Occipital lobe (tissue), 2 donors: ENCODE results near the gene EXOC2. TPM values are rescaled to one million over a fixed set of nuclear protein-coding genes. Genes with fewer than 3 reads are reported as not detected.
"Not testable (repeated sequence)": the region's sequence is repeated elsewhere in the genome, so short reads cannot be mapped to it uniquely, and the experiment has no call there.

Experiments
- DNase-seq: peaks from one replicate; lab custom pipeline; 2025; lab: John Stamatoyannopoulos, UW
- total RNA-seq: library from RNA; depleted of rRNA; stranded (reverse); fragments of >200 nt; gene quantifications from one replicate; pipeline ENCODE4 v1.2.3, GENCODE V29; 2014

EXOC2 gene
- total RNA-seq, 1 donor from 2014 or later: 63.8 TPM

DNA sequence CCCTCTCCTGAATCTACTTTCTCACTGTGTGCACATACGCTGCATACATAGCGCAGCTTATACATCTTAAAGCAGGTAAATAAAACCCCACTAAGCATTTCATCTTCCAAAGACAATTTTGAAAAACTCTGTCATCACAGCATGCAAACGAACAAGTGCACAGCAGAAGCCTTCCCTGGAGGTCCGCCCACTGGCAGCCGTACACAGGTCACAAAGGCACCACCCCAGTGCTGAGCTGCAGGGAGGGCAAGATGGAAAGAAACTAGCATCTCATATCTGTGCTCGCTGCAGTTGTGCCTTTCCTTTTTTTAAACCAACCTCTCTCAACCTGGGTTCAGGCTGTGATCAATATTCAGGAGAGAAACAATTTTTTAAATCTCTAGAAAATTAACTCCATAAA lies 109.3 kb downstream of the EXOC2 start:
- no peak for DNase-seq

DNA sequence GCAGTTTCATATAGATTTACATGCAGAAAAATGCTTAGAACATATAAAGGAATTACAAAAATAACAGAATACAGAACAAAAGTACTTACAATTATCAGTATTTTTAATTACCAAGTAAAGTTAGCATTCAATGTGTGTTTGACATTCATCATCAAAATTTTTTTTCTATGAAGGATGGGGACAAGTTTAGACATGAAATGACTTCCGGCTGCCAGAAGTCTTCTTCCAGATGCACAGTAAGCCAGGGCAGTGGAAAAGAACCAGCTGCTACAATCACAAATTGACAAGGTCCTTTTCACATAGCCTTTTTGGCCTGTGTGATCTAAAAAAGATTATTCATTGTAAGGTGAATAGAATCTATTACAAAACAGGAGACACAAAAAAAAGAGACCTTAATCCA lies 109.8 kb downstream of the EXOC2 start:
- no peak for DNase-seq

DNA sequence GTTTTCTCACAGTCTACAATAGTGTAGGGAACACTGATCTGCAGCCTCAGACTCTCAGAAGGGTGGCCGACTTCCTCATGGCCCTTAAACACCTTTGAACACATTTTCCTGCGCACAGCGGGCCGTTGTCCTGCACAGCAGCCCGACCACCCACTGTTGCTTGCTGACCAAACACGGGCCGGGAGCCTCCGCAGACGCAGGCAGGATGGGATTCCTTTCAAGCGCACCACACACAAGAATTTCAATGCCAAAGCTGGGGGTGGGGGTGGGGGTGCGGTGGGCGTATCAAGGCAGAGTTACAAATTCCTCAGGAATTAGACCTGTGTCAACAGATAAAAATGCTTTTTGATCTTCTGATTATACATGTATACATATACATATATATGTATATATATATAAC lies 110.6 kb downstream of the EXOC2 start:
- DNase-seq: no peak

DNA sequence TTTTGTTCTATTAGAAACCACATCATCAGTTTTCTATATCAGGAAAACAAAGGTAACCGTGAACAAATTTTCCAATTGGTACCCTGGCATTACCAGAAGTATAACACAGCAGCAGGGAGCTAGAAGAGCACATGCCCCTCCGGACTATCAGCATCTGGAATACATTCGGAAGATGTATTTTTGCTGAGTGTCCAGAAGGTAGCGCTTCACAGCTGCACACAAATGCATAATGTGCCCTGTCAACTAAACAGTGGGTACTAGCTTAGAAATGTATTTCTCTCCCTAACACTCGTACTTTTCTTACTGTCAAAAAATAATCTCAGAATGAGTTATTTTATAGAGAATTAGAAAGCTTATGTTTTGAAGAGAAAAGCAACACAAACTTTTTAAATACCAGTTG lies 113.6 kb downstream of the EXOC2 start:
- no peak for DNase-seq

DNA sequence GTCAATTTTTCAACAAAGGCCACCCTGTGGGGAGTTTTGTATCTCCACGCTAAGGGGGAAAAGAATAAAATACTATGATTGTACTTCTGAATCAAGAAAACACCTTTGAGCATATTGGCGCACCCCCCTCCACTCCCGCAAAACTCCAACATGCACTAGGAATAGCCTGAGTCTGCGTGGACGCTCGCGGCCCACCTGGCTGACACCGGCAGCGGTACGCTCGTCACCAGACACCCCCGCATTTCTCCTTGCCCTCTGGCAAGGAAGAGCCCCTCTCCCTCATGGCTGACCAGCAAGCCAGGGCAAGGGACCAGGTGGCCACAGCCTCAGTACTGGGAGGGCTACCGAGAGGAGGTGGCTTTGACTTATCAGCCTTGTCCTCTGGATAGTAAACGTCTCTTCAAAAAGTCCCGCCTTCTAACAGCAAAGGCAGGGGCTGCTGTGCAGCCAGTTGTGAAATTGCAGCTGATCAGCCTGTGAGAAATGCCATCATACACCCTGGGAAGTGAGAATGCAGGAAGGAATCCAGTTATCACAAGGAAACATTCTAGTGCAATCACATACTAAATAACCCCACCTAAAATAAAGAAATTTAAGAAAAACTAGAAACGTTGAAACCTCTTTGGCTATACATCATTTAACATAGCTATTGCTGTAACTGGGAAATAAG lies 120.2 kb downstream of the EXOC2 start:
- DNase-seq: no peak

DNA sequence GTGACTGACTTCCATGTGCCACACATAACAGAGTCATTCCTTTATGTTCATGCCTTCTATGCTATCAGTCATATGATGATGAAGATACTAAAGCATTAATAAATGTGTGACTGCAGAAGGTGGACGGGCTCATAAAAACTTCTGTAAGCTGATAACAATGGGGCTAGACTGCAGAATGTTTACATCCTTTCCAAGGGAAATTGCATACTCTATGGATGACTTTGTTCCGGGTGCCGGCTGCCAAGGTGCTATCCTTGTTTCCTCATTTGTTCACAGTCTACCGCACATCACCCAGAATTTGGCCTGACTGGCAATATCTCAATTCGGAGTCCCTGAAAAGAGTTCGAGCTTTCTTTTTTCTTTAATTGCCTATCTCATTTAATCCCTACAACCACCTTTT lies 121.0 kb downstream of the EXOC2 start:
- DNase-seq: no peak

DNA sequence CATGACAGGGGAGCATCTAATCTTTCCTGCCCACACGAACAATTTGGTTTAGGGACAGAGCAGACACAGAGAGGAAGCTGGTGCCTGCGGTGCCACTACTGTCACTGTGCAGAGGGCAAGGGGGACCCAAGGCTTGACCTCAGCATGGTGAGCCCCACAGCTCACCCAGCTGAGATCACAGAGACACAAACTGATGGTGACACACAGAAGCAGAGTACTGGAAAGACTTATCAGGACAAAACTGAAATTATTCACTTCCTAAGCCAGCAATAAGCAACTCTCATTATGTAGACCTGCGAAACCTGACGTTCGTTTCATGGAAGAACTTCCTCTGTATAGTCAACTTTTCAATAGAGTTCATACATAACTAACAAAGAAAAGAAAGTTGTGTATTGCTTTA lies 122.1 kb downstream of the EXOC2 start:
- no peak for DNase-seq

DNA sequence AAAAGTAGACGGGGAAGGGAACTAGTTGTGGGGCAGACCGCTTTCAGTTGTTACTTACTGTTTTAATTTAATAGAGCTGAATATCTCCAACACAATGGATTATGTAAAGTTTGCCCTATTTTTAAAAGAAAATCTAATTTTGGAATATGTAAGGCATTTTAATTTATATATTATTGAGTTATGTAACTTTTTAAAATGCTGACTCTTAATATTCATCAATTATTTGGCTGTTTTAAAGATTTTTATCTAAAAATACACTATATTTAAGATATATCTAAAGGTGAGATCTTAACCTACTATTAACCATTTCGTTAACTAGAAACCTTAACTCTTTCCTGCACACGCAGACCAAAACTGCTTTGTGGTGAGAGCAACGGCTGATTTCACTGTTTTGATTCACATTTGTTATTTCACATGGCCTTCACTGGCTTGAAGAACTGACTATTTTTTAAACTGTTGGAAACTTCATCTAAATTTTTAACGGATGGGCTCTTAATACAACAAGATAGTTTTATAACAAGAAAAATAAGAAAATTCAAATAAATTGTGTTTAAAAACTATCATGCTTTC lies 123.9 kb downstream of the EXOC2 start:
- no peak for DNase-seq

DNA sequence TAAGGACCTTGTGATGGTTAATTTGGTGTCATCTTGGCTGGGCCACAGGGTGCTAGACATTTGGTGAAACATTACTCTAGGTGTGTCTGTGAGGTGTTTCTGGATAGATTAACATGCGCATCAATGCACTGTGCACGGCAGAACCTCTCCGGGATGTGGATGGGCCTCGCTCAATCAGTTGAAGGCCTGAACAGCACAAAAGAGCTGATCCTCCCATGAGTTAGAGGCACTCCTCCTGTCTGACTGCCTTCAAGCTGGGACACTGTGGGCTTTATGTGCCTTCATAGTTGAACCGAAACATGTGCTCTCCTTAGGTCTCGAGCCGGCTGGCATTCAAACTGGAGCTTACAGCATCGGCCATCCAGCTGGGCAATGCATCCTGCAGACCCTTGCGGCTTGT lies 124.9 kb downstream of the EXOC2 start:
- DNase-seq: no peak

DNA sequence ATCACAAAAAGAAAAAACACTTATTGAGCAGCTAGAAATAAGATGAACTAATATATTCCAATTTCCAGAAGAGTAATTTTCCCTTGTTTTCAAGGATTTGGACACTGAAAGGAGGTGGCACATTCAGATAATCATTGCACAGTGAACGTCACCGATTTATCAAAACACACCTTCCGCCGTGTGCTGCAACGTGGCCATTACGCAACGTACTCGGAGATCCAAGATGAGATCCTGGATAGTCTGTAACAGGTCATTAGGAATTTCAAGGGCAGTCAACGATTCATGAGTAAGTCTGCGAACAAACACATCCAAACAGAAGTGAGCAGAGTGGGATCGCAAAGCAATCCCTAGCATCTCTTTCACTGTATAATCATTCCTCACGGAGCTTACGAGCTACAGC lies 129.1 kb downstream of the EXOC2 start:
- DNase-seq: no peak

DNA sequence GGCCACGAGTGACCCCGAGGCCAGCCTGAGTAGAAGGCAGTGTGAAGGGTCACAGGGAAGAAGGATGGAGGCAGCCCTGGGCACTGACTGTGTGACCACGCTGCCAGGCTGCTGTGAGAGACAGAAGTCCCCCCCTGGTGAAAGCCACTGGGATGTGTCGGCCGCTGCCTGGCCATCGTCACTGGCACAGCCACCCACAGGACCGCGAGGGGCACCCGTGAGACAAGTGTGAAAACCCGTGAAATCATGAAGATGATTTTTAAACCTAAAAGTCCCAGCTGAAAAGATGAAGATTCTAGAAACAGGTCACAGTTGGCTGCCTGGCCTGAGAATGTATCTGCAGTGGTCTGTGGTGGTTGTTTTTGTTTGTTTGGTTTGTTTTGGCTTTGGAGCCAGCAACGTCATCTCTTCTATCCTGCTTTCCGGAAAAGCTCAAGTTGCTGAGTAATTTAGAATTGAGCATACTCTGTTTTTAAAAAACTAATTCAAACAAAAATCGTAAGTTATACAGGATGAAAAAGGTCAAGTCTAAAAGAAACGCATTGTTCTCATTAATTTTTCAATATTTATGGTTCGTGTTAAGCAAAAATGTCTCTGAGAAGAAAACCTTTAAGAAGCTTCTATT lies 130.8 kb downstream of the EXOC2 start:
- DNase-seq: no peak

DNA sequence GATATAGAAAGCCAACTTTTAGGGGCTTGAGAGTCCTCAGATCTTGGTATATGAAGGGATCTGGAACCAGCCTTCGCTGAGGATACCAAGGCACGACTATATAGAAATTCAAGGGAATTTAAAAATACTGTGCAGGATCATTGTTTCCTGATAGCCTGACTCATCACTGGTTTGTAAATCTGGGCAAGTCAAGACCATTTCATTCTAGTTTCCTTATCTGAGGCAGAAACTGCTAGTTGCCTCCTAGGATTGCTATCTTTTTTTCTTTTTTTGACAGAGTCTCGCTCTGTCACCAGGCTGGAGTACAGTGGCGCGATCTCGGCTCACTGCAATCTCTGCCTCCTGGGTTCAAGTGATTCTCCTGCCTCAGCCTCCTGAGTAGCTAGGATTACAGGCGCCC lies 131.6 kb downstream of the EXOC2 start:
- not testable (repeated sequence) for DNase-seq

DNA sequence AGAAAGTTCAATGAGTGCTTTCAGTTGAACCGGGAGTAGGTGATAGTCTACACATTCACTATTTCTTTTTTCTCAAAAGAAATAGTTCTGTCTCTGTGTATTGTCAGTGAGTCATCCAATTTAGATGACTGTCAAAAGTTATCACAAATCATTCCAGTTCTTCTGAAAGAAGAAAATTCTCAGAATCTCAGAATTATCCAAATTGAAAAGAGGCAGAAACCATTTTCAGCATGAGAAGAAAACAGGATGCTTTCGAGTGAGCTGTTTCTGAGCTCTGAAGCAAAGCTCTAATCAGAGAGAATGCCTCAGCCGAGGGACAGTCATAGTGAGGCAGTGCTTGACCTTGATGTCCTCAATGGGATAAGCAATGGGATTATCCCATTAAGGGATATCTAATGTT lies 134.0 kb downstream of the EXOC2 start:
- no peak for DNase-seq

DNA sequence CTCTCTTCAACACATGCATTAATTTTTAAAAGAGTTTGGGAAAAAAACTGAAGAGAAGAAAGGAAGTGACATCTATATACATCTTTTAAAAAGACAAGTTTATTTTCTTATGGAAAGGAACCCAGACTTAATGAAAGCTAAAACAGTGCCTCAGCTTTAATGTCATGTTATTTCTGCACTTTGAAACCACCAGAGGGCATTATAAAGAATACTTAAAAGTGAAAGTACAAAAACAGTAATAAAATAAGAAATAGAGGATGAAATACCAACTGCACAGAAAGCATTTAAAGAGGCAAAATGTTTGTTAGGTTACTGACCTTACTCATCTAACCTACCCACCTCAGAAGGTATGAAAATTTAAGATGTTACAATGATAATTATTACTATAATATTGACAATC lies 134.8 kb downstream of the EXOC2 start:
- no peak for DNase-seq

DNA sequence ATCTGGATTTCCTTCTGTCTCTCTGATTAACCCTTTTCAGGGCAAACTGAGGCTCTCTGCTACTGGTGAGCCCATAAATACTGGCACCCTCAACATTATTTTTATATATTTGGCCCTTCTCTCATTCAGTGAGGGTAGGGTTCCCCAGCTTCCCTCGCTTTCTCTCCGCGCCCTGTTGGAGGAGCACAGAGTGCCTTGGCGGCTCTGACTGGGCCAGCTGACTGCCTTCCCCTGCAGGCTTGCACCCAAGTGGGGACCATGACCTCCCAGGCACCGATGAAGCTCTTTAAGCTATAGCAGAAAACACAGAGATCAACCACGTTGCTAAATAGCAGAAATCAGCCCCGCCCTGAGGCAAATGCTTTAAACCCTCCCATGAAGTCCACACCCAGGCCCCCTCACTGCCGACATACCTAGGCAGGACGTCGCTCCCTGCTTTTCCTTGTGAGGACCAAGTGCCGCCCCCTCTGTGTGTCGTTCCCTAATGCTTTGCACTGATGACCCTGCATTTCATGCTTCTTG lies 141.0 kb downstream of the EXOC2 start:
- no peak for DNase-seq

DNA sequence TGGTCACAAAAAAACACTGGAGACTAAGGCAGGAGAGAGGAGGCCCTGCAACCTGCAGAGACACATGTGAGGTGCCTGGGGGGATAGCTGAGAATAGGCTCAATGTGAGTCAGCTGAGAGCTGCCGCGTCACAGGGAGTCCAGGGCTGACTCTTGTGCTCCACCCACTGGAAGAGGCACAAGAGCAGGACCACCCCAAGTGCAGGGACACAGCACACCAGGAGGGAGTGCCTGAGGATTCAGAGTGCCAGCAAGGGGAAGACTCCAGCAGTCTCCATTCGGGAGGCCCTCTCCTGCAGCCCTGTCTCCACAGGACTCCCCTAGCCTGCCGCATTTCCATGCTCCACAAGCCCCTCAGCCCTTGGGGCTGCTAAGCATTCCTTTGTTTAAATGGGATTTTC lies 141.5 kb downstream of the EXOC2 start:
- DNase-seq: no peak

DNA sequence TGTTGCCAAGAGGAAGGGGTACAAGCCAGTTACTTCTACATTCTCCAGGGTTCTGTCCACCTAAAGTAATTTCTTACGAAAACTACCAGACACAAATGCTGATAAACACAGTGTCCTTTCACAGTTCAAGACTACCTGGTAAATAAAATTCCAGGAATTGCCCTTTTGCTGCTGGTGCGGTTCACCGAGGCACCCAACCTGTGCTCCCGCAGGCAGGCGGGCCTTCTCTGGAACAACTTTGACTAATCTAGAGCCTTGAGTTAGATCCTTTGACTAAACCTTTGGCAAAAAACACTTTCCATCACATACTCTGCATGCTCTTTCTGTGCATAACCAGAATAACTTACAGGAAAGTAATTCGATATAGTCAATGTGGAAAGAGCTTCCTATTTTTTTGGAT lies 143.0 kb downstream of the EXOC2 start:
- no peak for DNase-seq

DNA sequence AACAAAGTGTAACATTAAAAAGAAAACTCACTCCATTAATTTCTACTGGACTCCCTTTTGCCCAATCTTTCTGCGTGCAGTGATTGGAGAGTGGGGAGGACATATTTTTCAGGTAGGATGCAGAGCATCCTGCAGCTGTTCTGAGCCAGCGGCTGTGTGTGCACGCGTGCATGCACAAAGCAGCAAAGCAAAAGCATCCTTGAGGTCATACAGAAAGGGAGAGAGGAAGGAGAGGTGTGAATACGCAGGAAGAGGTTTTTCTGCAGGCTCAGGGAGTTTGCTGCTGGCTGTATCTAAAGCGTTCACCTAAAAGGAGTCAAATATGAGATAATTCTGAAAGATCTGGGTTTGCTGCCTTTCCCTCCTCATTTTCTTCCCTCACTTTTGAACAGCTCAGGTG lies 144.4 kb downstream of the EXOC2 start:
- DNase-seq: no peak

DNA sequence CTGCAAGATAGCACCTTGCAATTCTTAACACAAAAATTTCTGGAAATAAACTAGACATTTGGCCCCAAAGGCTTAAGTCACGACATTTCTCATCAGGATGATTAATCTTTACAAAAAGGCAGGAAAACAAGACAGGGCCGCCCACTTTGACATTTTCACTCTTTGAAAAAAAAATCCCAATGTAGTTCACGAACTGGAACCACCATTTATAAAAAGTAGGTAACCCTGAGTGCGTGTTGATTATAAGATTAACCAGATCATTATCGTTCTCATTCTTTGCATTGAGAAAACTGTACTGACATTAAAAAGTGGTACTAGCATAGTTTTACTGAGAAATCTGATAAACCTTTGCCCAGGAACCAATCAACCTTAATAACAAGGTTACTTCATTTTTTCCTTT lies 144.8 kb downstream of the EXOC2 start:
- DNase-seq: no peak

DNA sequence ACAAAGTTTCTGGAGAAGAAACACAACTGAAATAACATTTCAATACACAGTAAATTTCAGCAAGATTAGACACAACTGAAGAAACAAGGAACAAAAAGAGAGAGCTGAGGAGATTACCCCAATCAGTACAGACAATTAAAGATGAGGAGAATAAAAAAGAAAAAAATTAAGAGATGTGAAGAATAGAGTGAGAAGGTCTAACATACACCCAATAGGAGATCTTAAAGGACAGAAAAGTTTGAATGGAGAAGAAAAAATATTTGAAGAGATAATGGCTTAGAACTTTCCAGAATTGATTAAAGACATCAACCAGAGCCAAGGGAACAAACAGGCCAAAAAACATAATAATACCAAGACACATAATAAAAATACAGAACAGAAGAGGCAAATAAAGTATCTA lies 152.4 kb downstream of the EXOC2 start:
- no peak for DNase-seq

DNA sequence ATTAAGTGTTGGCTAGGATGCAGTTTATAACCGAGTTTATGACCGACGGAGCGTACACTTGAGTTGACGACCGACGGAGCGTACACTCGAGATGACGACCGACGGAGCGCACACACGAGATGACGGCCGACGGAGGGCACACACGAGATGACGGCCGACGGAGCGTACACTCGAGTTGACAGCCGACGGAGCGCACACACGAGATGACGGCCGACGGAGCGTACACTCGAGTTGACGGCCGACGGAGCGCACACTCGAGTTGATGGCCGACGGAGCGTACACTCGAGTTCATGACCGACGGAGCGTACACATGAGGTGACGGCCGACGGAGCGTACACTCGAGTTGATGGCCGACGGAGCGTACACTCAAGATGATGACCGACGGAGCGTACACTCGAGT lies 155.8 kb downstream of the EXOC2 start:
- DNase-seq: no peak

DNA sequence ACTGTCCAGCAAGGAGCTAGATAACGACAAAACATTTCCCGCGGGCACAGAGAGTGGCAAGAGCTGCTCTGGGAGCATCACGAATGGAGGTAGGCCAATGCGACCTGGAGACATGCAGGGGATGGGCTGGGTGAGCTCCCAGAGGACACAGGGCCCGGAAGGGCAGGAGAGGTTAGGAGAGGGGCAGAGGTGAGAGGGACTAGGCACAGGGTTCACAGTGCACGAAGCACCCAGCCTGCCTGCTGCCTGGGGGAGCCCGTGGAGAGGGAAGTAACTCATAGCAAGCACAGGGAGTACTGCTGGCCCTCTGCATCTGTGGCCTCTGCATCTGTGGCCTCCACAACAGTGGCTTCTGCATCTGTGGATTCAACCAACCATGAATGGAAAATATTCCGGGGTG lies 162.5 kb downstream of the EXOC2 start:
- DNase-seq: no peak

DNA sequence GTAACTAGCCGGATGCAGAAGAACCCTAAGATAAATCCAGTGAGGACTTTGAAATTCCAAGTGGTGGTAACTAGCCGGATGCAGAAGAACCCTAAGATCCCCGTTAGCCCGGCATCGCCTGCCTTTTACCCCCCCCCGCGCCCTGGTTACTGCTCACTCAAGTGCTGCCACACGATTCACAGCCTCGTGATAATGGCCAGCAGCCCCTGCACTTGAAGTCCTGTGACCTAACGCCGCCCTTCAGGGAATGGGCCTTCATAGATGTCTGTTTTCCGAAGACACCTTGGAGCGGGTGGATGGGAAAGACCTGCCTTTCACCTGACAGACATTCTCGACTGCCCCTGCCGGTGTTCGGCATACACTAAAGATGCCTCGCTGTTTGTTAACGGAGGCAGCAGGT lies 163.9 kb downstream of the EXOC2 start:
- DNase-seq: no peak
